K562 (cell line): ENCODE results near the gene MEF2B. TPM values are rescaled to one million over a fixed set of nuclear protein-coding genes. Genes with fewer than 3 reads are reported as not detected.
A peak's percentile ranks its signal among the peaks of the same experiment; 100 is the strongest.

Source experiments
- ATF1 ChIP-seq, 2 experiments: fragments of 450-650 bp in 1 of 2; IDR thresholded peaks; 2 replicates each; pipeline ENCODE4 v1.6.1; 2016; ENCODE audit warnings: missing compliant biosample characterization in 1 of 2, missing genetic modification characterization in 1 of 2
- EP400 ChIP-seq: fragments of 450-650 bp; IDR thresholded peaks from 2 replicates; pipeline ENCODE4 v1.6.1; 2017; ENCODE audit warnings: antibody characterized with exemption, mild to moderate bottlenecking, moderate library complexity
- FOXK1 ChIP-seq: sonication (generic); formaldehyde crosslinking; IDR thresholded peaks from 2 replicates; pipeline ENCODE4 v1.8.0; 2022; ENCODE audit warnings: missing genetic modification reagents, mild to moderate bottlenecking, borderline replicate concordance
- LCOR ChIP-seq: sonication (generic); formaldehyde crosslinking; IDR thresholded peaks from 2 replicates; pipeline ENCODE4 v1.8.0; 2022; ENCODE audit warnings: mild to moderate bottlenecking, missing genetic modification reagents
- MEIS2 ChIP-seq: fragments of 450-650 bp; IDR thresholded peaks from 2 replicates; pipeline ENCODE4 v1.6.1; 2014; ENCODE audit warnings: mild to moderate bottlenecking; ENCODE audit not compliant: partially characterized antibody
- NCOA1 ChIP-seq: fragments of 450-650 bp; IDR thresholded peaks from 2 replicates; pipeline ENCODE4 v1.6.1; 2016; ENCODE audit warnings: low read depth
- NCOA4 ChIP-seq: fragments of 450-650 bp; IDR thresholded peaks from 2 replicates; pipeline ENCODE4 v1.6.1; 2018; ENCODE audit warnings: mild to moderate bottlenecking; ENCODE audit not compliant: partially characterized antibody
- RB1 ChIP-seq: fragments of 450-650 bp; IDR thresholded peaks from 2 replicates; pipeline ENCODE4 v1.6.1; 2017; ENCODE audit warnings: low read depth, mild to moderate bottlenecking
- SMARCA4 ChIP-seq: fragments of 450-650 bp; IDR thresholded peaks from 2 replicates; pipeline ENCODE4 v1.6.1; 2016
- SNAPC5 ChIP-seq: fragments of 250-450 bp; sonication (Bioruptor Pico); IDR thresholded peaks from 2 replicates; pipeline ENCODE4 v1.8.0; 2021; ENCODE audit warnings: moderate library complexity, mild to moderate bottlenecking, inconsistent platforms
- SREBF2 ChIP-seq: sonication (generic); formaldehyde crosslinking; IDR thresholded peaks from 2 replicates; pipeline ENCODE4 v1.4.0; 2020; ENCODE audit warnings: mild to moderate bottlenecking, missing genetic modification reagents
- TCFL5 ChIP-seq: fragments of 250-450 bp; sonication (Bioruptor Pico); conservative IDR thresholded peaks from 2 replicates; pipeline ENCODE4 v1.6.1; 2021; ENCODE audit warnings: mild to moderate bottlenecking, moderate library complexity, matching md5 sums
- YBX1 ChIP-seq: fragments of 450-650 bp; IDR thresholded peaks from 2 replicates; pipeline ENCODE4 v1.7.1; 2016; ENCODE audit warnings: mild to moderate bottlenecking
- ZBTB26 ChIP-seq: fragments of 450-650 bp; formaldehyde crosslinking; IDR thresholded peaks from 2 replicates; pipeline ENCODE4 v1.4.0; 2022; ENCODE audit warnings: missing genetic modification characterization
- ZNF384 ChIP-seq: IDR thresholded peaks from 2 replicates; pipeline ENCODE4 v1.6.1; 2012; ENCODE audit warnings: low read depth, low read length, improper control_type of control experiment
- ZNF41 ChIP-seq: fragments of 250-450 bp; sonication (Bioruptor Pico); conservative IDR thresholded peaks from 2 replicates; pipeline ENCODE4 v1.4.0; 2020; ENCODE audit warnings: mild to moderate bottlenecking
- ZNF644 ChIP-seq: fragments of 200-800 bp; sonication (Bioruptor generic); IDR thresholded peaks from 2 replicates; pipeline ENCODE4 v1.6.1; 2016; ENCODE audit warnings: low read depth, missing genetic modification characterization, missing compliant biosample characterization
- ZNF699 ChIP-seq: fragments of 250-450 bp; sonication (Bioruptor Pico); IDR thresholded peaks from 2 replicates; pipeline ENCODE4 v1.8.0; 2021; ENCODE audit warnings: mild to moderate bottlenecking, moderate library complexity; ENCODE audit not compliant: insufficient replicate concordance
- ZNF717 ChIP-seq: fragments of 250-450 bp; sonication (Bioruptor Pico); IDR thresholded peaks from 2 replicates; pipeline ENCODE4 v1.5.0; 2021
- ZNF75A ChIP-seq: fragments of 450-650 bp; formaldehyde crosslinking; IDR thresholded peaks from 2 replicates; pipeline ENCODE4 v1.4.0; 2020; ENCODE audit warnings: mild to moderate bottlenecking
- polyA plus RNA-seq, 8 experiments: library from polyadenylated mRNA; depleted of rRNA in 4 of 8; stranded (reverse) in 5 of 8; unstranded in 3 of 8; fragments of >200 nt; fragmentation: Nextera tagmentation in 2 of 8; fragmentation: Illumina TruSeq in 1 of 8; extraction: Ambion mirVana in 2 of 8; extraction: Trizol in 1 of 8; gene quantifications; 2 replicates each; pipeline versions ENCODE4 v1.2.1 to v1.2.3, GENCODE V29; 2011 to 2014; ENCODE audit warnings: inconsistent platforms in 1 of 8, missing spikeins in 1 of 8
- total RNA-seq, 7 experiments: library from RNA; depleted of rRNA in 6 of 7; stranded (reverse); fragments of >200 nt in 6 of 7; fragmentation: Illumina TruSeq in 2 of 7; extraction: Trizol in 2 of 7; gene quantifications; 2 replicates each; pipeline versions ENCODE4 v1.2.1 to v1.2.3, GENCODE V29; 2011 to 2021; ENCODE audit warnings: low replicate concordance in 1 of 7
- TF ChIP-seq, protein P1 (sequence below): fragments of 450-650 bp; formaldehyde crosslinking; IDR thresholded peaks from 2 replicates; pipeline ENCODE4 v1.4.0; 2020; ENCODE audit warnings: mild to moderate bottlenecking, moderate library complexity
- TF ChIP-seq, protein P2 (sequence below): fragments of 450-650 bp; formaldehyde crosslinking; IDR thresholded peaks from 2 replicates; pipeline ENCODE4 v1.4.0; 2020; ENCODE audit warnings: mild to moderate bottlenecking, mixed read lengths
- TF ChIP-seq, protein P3 (sequence below): fragments of 450-650 bp; IDR thresholded peaks from 2 replicates; pipeline ENCODE4 v1.7.0; 2016; ENCODE audit warnings: borderline replicate concordance

MEF2B gene
- total and polyA plus RNA-seq, 9 of the 15 experiments (the other 6 are each of a cell fraction or from before 2014, with no cell fraction given): 0.14 to 1.9 (median 0.71) TPM; not detected in 3

GRCh38 chr19:19171821-19172532 is 1.9 kb upstream of the MEF2B start (continued):
- TF ChIP-seq MEIS2 (no peak), SMARCA4 (no peak), LCOR (CRISPR knock-in tag) (no peak), ZNF75A (no peak), ZNF384 (no peak), ZBTB26 (no peak), YBX1 (no peak), ZNF699 (CRISPR knock-in tag) (no peak), ZNF717 (no peak), FOXK1 (CRISPR knock-in tag) (no peak), TCFL5 (CRISPR knock-in tag) (no peak), SREBF2 (no peak), EP400 (peak; percentile 64; the same call in 1 of the 2 replicates), SNAPC5 (no peak), NCOA1 (0 out of 2 replicates have a peak, but pooled peaks have one; percentile 9), ZNF644 (tag) (no peak), ZNF41 (CRISPR knock-in tag) (no peak), NCOA4 (no peak), ATF1 (CRISPR knock-in tag; IDR thresholded peaks at IDR 0.05) (no peak), ATF1 (tag; IDR thresholded peaks at IDR 0.05) (peak; percentile 41), RB1 (no peak)
- TF ChIP-seq, protein P1, sequence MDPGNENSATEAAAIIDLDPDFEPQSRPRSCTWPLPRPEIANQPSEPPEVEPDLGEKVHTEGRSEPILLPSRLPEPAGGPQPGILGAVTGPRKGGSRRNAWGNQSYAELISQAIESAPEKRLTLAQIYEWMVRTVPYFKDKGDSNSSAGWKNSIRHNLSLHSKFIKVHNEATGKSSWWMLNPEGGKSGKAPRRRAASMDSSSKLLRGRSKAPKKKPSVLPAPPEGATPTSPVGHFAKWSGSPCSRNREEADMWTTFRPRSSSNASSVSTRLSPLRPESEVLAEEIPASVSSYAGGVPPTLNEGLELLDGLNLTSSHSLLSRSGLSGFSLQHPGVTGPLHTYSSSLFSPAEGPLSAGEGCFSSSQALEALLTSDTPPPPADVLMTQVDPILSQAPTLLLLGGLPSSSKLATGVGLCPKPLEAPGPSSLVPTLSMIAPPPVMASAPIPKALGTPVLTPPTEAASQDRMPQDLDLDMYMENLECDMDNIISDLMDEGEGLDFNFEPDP: no peak
- TF ChIP-seq, protein P2, sequence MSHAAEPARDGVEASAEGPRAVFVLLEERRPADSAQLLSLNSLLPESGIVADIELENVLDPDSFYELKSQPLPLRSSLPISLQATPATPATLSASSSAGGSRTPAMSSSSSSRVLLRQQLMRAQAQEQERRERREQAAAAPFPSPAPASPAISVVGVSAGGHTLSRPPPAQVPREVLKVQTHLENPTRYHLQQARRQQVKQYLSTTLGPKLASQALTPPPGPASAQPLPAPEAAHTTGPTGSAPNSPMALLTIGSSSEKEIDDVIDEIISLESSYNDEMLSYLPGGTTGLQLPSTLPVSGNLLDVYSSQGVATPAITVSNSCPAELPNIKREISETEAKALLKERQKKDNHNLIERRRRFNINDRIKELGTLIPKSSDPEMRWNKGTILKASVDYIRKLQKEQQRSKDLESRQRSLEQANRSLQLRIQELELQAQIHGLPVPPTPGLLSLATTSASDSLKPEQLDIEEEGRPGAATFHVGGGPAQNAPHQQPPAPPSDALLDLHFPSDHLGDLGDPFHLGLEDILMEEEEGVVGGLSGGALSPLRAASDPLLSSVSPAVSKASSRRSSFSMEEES: no peak
- TF ChIP-seq, protein P3, sequence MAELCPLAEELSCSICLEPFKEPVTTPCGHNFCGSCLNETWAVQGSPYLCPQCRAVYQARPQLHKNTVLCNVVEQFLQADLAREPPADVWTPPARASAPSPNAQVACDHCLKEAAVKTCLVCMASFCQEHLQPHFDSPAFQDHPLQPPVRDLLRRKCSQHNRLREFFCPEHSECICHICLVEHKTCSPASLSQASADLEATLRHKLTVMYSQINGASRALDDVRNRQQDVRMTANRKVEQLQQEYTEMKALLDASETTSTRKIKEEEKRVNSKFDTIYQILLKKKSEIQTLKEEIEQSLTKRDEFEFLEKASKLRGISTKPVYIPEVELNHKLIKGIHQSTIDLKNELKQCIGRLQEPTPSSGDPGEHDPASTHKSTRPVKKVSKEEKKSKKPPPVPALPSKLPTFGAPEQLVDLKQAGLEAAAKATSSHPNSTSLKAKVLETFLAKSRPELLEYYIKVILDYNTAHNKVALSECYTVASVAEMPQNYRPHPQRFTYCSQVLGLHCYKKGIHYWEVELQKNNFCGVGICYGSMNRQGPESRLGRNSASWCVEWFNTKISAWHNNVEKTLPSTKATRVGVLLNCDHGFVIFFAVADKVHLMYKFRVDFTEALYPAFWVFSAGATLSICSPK: no peak
